Measurements from ENCODE around the gene GLI3.

GLI3 gene

DNA sequence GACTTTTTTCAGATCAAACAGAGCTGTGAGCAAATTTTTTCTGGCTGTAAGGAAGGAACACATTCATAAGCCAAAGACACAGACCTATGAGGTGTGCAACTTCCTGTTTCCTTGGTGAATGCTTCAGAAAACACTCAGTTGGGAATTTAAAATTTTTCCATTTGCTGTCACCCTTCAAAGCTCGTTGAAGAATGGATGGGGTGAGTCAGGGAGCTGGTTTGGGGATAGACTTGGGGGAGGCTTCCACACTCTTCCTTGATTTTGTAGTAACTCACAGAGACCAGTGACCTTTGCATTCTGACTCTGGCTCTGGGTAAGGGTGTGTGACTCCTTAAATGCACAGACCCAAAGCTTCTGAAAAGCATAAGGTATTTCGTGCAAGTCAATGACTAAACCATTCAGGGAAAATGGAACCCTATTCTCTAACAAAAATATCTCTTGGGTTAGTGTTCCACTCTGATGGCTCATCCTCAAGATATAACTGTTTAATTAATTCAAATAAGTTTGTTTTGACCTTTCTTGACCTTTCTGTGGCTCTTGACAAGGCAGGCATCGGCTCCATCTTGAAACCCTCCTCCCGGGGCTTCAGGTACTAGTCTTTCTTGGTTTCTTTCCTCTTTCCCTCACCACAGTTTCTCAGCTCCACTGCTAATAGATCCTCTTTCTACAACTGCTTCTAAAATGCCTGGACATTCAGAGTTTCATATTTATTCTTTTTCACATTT, 306.3 kb downstream of the GLI3 start:
- TF ChIP-seq, protein P1, sequence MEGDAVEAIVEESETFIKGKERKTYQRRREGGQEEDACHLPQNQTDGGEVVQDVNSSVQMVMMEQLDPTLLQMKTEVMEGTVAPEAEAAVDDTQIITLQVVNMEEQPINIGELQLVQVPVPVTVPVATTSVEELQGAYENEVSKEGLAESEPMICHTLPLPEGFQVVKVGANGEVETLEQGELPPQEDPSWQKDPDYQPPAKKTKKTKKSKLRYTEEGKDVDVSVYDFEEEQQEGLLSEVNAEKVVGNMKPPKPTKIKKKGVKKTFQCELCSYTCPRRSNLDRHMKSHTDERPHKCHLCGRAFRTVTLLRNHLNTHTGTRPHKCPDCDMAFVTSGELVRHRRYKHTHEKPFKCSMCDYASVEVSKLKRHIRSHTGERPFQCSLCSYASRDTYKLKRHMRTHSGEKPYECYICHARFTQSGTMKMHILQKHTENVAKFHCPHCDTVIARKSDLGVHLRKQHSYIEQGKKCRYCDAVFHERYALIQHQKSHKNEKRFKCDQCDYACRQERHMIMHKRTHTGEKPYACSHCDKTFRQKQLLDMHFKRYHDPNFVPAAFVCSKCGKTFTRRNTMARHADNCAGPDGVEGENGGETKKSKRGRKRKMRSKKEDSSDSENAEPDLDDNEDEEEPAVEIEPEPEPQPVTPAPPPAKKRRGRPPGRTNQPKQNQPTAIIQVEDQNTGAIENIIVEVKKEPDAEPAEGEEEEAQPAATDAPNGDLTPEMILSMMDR (IDR thresholded peaks at IDR 0.05; ENCODE audit: extremely low read depth, insufficient read depth, missing control alignments) = no peak
- no peak for DNase-seq (ENCODE audit: low spot score)
- in situ Hi-C loops (cut with MboI; ENCODE audit: low pct_unique_long_range_greater_than_20kb, low sequenced_read_pairs, unreplicated experiment) = no loop called here

DNA sequence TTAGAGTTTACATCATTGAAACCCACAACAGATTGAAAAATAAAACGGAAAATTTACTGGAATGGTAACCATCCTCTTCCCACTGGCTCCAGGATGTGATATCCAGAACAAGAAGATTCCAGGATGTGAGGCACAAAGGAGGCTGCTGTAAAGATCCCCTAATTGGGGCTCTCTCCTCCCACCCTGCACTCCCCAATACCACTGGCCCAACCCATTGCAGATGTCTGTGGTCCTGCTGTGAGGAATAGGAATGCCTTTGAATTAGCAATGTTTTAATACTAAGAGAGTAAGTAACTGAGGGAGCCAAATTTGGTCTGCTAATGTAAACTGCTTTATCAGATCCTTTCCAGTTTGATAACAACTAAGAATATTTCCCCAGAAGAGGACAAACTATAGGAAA, 308.2 kb downstream of the GLI3 start:
- in situ Hi-C loops (cut with MboI; ENCODE audit: low pct_unique_long_range_greater_than_20kb, low sequenced_read_pairs, unreplicated experiment) = no loop called here

DNA sequence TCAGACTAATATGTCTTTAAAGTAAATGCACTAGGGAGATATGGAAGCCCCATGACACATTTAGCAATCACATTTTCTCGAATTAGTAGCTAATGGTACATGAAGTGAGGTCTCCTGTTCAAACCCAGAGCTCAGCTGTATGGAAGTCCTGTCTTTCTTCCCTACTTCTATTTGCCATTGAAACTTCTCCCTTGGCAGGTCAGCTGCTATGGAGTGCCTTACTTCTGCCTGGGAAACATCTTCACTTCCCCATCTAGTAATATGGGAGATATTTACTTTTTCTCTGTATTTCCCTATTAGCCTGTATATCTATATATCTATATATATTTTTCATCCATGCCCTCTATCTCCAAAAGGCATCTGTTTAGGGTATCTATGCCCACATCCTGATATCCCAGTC, 308.8 kb downstream of the GLI3 start:
- TF ChIP-seq, protein P1 (IDR thresholded peaks at IDR 0.05; ENCODE audit: extremely low read depth, insufficient read depth, missing control alignments) = no peak
- in situ Hi-C loops (cut with MboI; ENCODE audit: low pct_unique_long_range_greater_than_20kb, low sequenced_read_pairs, unreplicated experiment) = no loop called here
- no peak for DNase-seq (ENCODE audit: low spot score)

More for the DNA sequence above, 308.2 kb downstream of the GLI3 start:
- no peak for DNase-seq (ENCODE audit: low spot score)
- TF ChIP-seq, protein P1 (IDR thresholded peaks at IDR 0.05; ENCODE audit: extremely low read depth, insufficient read depth, missing control alignments) = no peak

DNA sequence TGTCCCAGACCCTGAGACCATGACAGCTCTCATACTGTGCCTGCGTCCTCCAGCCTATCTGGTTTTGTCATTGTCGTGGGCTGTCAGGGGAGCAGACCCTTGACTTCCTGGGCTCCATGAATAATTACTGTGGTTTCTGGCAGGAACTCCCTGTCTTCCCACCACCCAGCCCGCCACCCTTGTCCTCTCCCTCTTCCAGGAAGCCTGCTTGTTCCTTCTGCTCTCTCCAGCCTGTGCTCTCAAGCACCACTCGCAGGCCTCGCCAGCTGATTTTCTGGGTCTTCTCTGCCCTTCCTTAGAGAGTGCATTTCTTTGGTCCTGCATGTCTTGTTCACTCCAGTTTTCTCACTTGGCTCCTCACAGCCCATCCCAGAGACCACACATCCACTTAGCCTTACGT, 309.6 kb downstream of the GLI3 start:
- TF ChIP-seq, protein P1 (IDR thresholded peaks at IDR 0.05; ENCODE audit: extremely low read depth, insufficient read depth, missing control alignments) = no peak
- DNase-seq (ENCODE audit: low spot score) = no peak
- in situ Hi-C loops (cut with MboI; ENCODE audit: low pct_unique_long_range_greater_than_20kb, low sequenced_read_pairs, unreplicated experiment) = no loop called here

DNA sequence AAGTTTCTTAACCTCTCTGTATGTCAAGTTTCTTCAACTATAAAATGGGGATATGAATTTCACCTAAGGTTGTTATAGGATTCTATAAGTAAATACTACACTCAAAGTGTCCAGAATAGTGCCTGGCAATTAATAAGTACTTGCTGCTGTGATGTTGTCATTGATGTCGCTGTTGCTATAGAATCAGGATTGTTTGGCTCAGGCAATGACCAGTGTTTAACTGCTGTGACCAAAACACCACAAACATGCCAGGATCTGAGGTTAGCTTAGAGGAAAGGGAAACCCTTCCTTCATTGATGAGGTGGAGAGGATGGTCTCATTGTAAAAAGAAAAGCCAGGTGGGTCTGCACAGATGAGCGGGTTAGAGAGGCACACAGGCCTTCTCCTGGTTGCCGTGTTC, 311.1 kb downstream of the GLI3 start:
- TF ChIP-seq, protein P1 (IDR thresholded peaks at IDR 0.05; ENCODE audit: extremely low read depth, insufficient read depth, missing control alignments) = no peak
- in situ Hi-C loops (cut with MboI; ENCODE audit: low pct_unique_long_range_greater_than_20kb, low sequenced_read_pairs, unreplicated experiment) = no loop called here
- no peak for DNase-seq (ENCODE audit: low spot score)

DNA sequence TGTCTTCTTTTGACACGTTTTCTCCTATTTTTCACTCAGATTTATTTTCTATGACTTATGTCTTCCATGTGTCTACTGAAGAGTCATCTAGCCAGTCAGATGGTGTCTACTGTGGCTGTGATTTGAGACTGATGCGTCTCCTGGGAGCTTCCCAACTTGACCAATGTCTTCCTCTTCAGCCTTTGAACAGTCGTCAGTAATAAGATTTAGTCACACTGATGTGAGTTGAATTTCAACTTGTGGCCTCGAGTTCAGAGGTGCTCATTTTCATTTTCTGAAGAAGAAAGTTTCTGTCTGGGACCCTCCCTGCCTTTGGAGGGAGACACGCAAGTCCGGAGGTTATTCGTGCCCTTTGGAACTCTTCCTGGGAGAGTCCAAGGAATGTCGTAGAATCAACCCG, 312.2 kb downstream of the GLI3 start:
- in situ Hi-C loops (cut with MboI; ENCODE audit: low pct_unique_long_range_greater_than_20kb, low sequenced_read_pairs, unreplicated experiment) = no loop called here

More for the DNA sequence above, 312.2 kb downstream of the GLI3 start:
- TF ChIP-seq, protein P1 (IDR thresholded peaks at IDR 0.05; ENCODE audit: extremely low read depth, insufficient read depth, missing control alignments) = no peak
- DNase-seq (ENCODE audit: low spot score) = no peak

All from GM13977 (cell line).